H9 (cell line): Measurements from ENCODE around the gene LIG4. TPM values are rescaled to one million over a fixed set of nuclear protein-coding genes. Genes with fewer than 3 reads are reported as not detected.

Experiments used
- DNase-seq: peaks from one replicate; pipeline ENCODE4 v3.0.0-alpha.2; 2017
- H2AFZ ChIP-seq: one replicate; pipeline ENCODE4 v1.6.1; 2013; ENCODE audit warnings: mild to moderate bottlenecking, low read length, control low read depth, moderate library complexity
- H2AK5ac ChIP-seq: 2 replicates; pipeline ENCODE4 v1.6.1; 2013; ENCODE audit warnings: low read length, control low read depth, mixed read lengths; ENCODE audit not compliant: insufficient read length
- H2BK120ac ChIP-seq: one replicate; pipeline ENCODE4 v1.6.1; 2013; ENCODE audit warnings: low read depth, mild to moderate bottlenecking, low read length, control low read depth, inconsistent platforms; ENCODE audit not compliant: poor library complexity, severe bottlenecking
- H2BK12ac ChIP-seq: 2 replicates; pipeline ENCODE4 v1.6.1; 2013; ENCODE audit warnings: low read length, control low read depth, mixed read lengths, low read depth; ENCODE audit not compliant: insufficient read length
- H2BK15ac ChIP-seq: 2 replicates; pipeline ENCODE4 v1.6.1; 2013; ENCODE audit warnings: low read depth, low read length, control low read depth
- H2BK20ac ChIP-seq: one replicate; pipeline ENCODE4 v1.6.1; 2013; ENCODE audit warnings: low read depth, mild to moderate bottlenecking, low read length, control low read depth, inconsistent platforms; ENCODE audit not compliant: poor library complexity, severe bottlenecking
- H2BK5ac ChIP-seq: 2 replicates; pipeline ENCODE4 v1.6.1; 2013; ENCODE audit warnings: low read length, control low read depth, mixed read lengths; ENCODE audit not compliant: insufficient read length
- H3K14ac ChIP-seq: 2 replicates; pipeline ENCODE4 v1.6.1; 2013; ENCODE audit warnings: low read length, control low read depth; ENCODE audit not compliant: insufficient read depth
- H3K18ac ChIP-seq: 2 replicates; pipeline ENCODE4 v1.6.1; 2013; ENCODE audit warnings: low read depth, mild to moderate bottlenecking, mixed read lengths, low read length, control low read depth; ENCODE audit not compliant: insufficient read length
- H3K23ac ChIP-seq: 2 replicates; pipeline ENCODE4 v1.6.1; 2013; ENCODE audit warnings: low read length, control low read depth, mixed read lengths, low read depth; ENCODE audit not compliant: insufficient read length
- H3K23me2 ChIP-seq: 2 replicates; pipeline ENCODE4 v1.6.1; 2013; ENCODE audit warnings: low read depth, mild to moderate bottlenecking, mixed read lengths, low read length, control low read depth; ENCODE audit not compliant: insufficient read length, poor library complexity, severe bottlenecking
- H3K27ac ChIP-seq: 2 replicates; pipeline ENCODE4 v1.5.1; 2013; ENCODE audit warnings: low read length, control low read depth, mixed read lengths, low read depth; ENCODE audit not compliant: insufficient read length
- H3K27me3 ChIP-seq: 2 replicates; pipeline ENCODE4 v1.6.1; 2013; ENCODE audit warnings: low read length, control low read depth, inconsistent platforms; ENCODE audit not compliant: insufficient read depth
- H3K4ac ChIP-seq: 2 replicates; pipeline ENCODE4 v1.6.1; 2013; ENCODE audit warnings: low read depth, mild to moderate bottlenecking, control low read depth, inconsistent platforms, low read length, moderate library complexity
- H3K4me1 ChIP-seq: 2 replicates; pipeline ENCODE4 v1.6.1; 2013; ENCODE audit warnings: low read length, control low read depth, inconsistent platforms; ENCODE audit not compliant: insufficient read depth
- H3K4me2 ChIP-seq: 2 replicates; pipeline ENCODE4 v1.6.1; 2013; ENCODE audit warnings: low read length, control low read depth, mixed read lengths; ENCODE audit not compliant: insufficient read length, insufficient read depth
- H3K56ac ChIP-seq: 2 replicates; pipeline ENCODE4 v1.6.1; 2013; ENCODE audit warnings: low read depth, mild to moderate bottlenecking, mixed read lengths, low read length, control low read depth; ENCODE audit not compliant: insufficient read length
- H3K79me1 ChIP-seq: 2 replicates; pipeline ENCODE4 v1.6.1; 2013; ENCODE audit warnings: low read depth, mild to moderate bottlenecking, moderate library complexity, low read length, control low read depth, inconsistent platforms; ENCODE audit not compliant: insufficient read depth, poor library complexity, severe bottlenecking
- H3K79me2 ChIP-seq: 2 replicates; pipeline ENCODE4 v1.6.1; 2013; ENCODE audit warnings: low read length, control low read depth, inconsistent platforms; ENCODE audit not compliant: insufficient read depth
- H3K9ac ChIP-seq: 2 replicates; pipeline ENCODE4 v1.6.1; 2013; ENCODE audit warnings: low read length, control low read depth, mixed read lengths; ENCODE audit not compliant: insufficient read length; ENCODE audit errors: extremely low read depth
- H3K9me3 ChIP-seq: one replicate; pipeline ENCODE4 v1.6.1; 2013; ENCODE audit warnings: low read depth, low read length, inconsistent platforms; ENCODE audit not compliant: control insufficient read depth
- H3T11ph ChIP-seq: one replicate; pipeline ENCODE4 v1.6.1; 2013; ENCODE audit warnings: mild to moderate bottlenecking, low read length, control low read depth, inconsistent platforms
- H4K20me1 ChIP-seq: one replicate; pipeline ENCODE4 v1.6.1; 2013; ENCODE audit not compliant: control insufficient read depth, insufficient read length, insufficient read depth
- H4K5ac ChIP-seq: 2 replicates; pipeline ENCODE4 v1.6.1; 2013; ENCODE audit warnings: low read depth, mild to moderate bottlenecking, mixed read lengths, low read length, control low read depth; ENCODE audit not compliant: insufficient read length
- H4K8ac ChIP-seq: replicated peaks from 2 replicates; pipeline ENCODE4 v1.6.1; 2013; ENCODE audit warnings: low read length, control low read depth, mixed read lengths, low read depth; ENCODE audit not compliant: insufficient read length
- H4K91ac ChIP-seq: 2 replicates; pipeline ENCODE4 v1.6.1; 2013; ENCODE audit warnings: low read depth, mild to moderate bottlenecking, moderate library complexity, mixed read lengths, low read length, control low read depth; ENCODE audit not compliant: insufficient read length
- H3K27ac Mint-ChIP-seq, 3 experiments: 2 replicates in 2 of 3; 3 replicates in 1 of 3; pipeline ENCODE4 v1.8.0; 2020 to 2021; ENCODE audit warnings: mixed read lengths in 3 of 3, mild to moderate bottlenecking in 1 of 3, moderate library complexity in 1 of 3
- H3K27me3 Mint-ChIP-seq: 2 replicates; pipeline ENCODE4 v1.8.0; 2021; ENCODE audit warnings: low read depth, mild to moderate bottlenecking, moderate library complexity, mixed read lengths
- H3K36me3 Mint-ChIP-seq, 3 experiments: 2 replicates in 2 of 3; 3 replicates in 1 of 3; pipeline ENCODE4 v1.8.0; 2020 to 2021; ENCODE audit warnings: low read depth in 3 of 3, mixed read lengths in 3 of 3; ENCODE audit not compliant: insufficient read depth in 1 of 3
- H3K4me1 Mint-ChIP-seq, 2 experiments: 2 replicates each; pipeline ENCODE4 v1.8.0; 2020; ENCODE audit warnings: mixed read lengths in 2 of 2
- H3K4me3 Mint-ChIP-seq, 2 experiments: 2 replicates in 1 of 2; 3 replicates in 1 of 2; pipeline ENCODE4 v1.8.0; 2020 to 2021; ENCODE audit warnings: mild to moderate bottlenecking in 2 of 2, mixed read lengths in 2 of 2, moderate library complexity in 1 of 2
- H3K9me3 Mint-ChIP-seq, 2 experiments: 2 replicates in 1 of 2; 3 replicates in 1 of 2; pipeline ENCODE4 v1.8.0; 2020; ENCODE audit warnings: mild to moderate bottlenecking in 2 of 2, mixed read lengths in 2 of 2, moderate library complexity in 1 of 2
- WGBS: extraction: QIAGEN DNeasy Blood & Tissue Kit; methylation state at CpG from one replicate; pipeline ENCODE4 v1.1.7; 2013; ENCODE audit warnings: missing lambda C conversion rate, low lambda C conversion rate, mixed read lengths; ENCODE audit not compliant: insufficient read length; ENCODE audit errors: extremely low coverage; 5-methylcytosine and 5-hydroxymethylcytosine counted together
- total RNA-seq: library from RNA; stranded (reverse); gene quantifications from 2 replicates; pipeline ENCODE4 v1.2.1, GENCODE V29; 2021
- TF ChIP-seq, protein P1 (sequence below): fragments of 200-600 bp; sonication (generic); conservative IDR thresholded peaks from 3 replicates; pipeline ENCODE4 v1.8.0; 2021; ENCODE audit warnings: antibody characterized with exemption, mild to moderate bottlenecking

Gene LIG4
- total RNA-seq, 1 experiment from 2014 or later, result 5.6 TPM

GRCh38 chr13:108200781-108201398 is 14.4 kb downstream of the LIG4 start:
- peaks cover 0 to 4% (median 0%) of the 10 kb centered on the region in 3 experiments; a peak in 1 of 7 replicates for H3K36me3 Mint-ChIP-seq
- no peak overlapping the region for H2AFZ ChIP-seq
- no peaks in the 10 kb centered on the region for H3K23me2 ChIP-seq
- no peak overlapping the region for H2BK15ac ChIP-seq
- no peak overlapping the region for H2BK12ac ChIP-seq
- no peaks in the 10 kb centered on the region for H3K9me3 ChIP-seq
- H4K5ac ChIP-seq, result no peak overlapping the region
- H3K27me3 Mint-ChIP-seq, result no peaks in the 10 kb centered on the region
- no peak overlapping the region for H3K9ac ChIP-seq
- H3K4ac ChIP-seq, result no peak overlapping the region
- peaks cover 2 to 4% of the 10 kb centered on the region in 2 experiments; a peak in 1 of 4 replicates for H3K4me1 Mint-ChIP-seq
- DNase-seq, result no peak
- no peak overlapping the region for H2AK5ac ChIP-seq
- H2BK5ac ChIP-seq, result no peak overlapping the region
- no peak overlapping the region for H2BK120ac ChIP-seq
- H3K23ac ChIP-seq, result no peak overlapping the region
- H3K9me3 Mint-ChIP-seq, result peaks cover 6% of the 10 kb centered on the region in 2 experiments; a peak in 3 of 5 replicates
- H3K4me3 Mint-ChIP-seq, result no peak overlapping the region
- H3K56ac ChIP-seq, result no peak overlapping the region
- H3K27ac Mint-ChIP-seq, result no peak overlapping the region
- no peak overlapping the region for H4K91ac ChIP-seq
- H3K27ac ChIP-seq, result no peak overlapping the region
- no peak overlapping the region for H3T11ph ChIP-seq
- H3K4me1 ChIP-seq, result no peaks in the 10 kb centered on the region
- no peaks in the 10 kb centered on the region for H3K79me1 ChIP-seq
- H4K8ac ChIP-seq, result no peak overlapping the region
- no peak overlapping the region for H3K18ac ChIP-seq
- WGBS, result no CpG with 5 or more reads among the region's 1 CpG
- TF ChIP-seq, protein P1, sequence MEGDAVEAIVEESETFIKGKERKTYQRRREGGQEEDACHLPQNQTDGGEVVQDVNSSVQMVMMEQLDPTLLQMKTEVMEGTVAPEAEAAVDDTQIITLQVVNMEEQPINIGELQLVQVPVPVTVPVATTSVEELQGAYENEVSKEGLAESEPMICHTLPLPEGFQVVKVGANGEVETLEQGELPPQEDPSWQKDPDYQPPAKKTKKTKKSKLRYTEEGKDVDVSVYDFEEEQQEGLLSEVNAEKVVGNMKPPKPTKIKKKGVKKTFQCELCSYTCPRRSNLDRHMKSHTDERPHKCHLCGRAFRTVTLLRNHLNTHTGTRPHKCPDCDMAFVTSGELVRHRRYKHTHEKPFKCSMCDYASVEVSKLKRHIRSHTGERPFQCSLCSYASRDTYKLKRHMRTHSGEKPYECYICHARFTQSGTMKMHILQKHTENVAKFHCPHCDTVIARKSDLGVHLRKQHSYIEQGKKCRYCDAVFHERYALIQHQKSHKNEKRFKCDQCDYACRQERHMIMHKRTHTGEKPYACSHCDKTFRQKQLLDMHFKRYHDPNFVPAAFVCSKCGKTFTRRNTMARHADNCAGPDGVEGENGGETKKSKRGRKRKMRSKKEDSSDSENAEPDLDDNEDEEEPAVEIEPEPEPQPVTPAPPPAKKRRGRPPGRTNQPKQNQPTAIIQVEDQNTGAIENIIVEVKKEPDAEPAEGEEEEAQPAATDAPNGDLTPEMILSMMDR, result no peak
- no peaks in the 10 kb centered on the region for H3K27me3 ChIP-seq
- no peaks in the 10 kb centered on the region for H4K20me1 ChIP-seq
- H3K4me2 ChIP-seq, result no peak overlapping the region
- H3K14ac ChIP-seq, result no peak overlapping the region
- H3K79me2 ChIP-seq, result no peaks in the 10 kb centered on the region
- no peak overlapping the region for H2BK20ac ChIP-seq
